ENCODE data around the gene FAM177A1.
"Not testable (repeated sequence)": the region's sequence is repeated elsewhere in the genome, so short reads cannot be mapped to it uniquely, and the experiment has no call there.

The FAM177A1 gene

GRCh38 chr14:35061113-35061791 lies 15.2 kb downstream of the FAM177A1 start:
- DNase-seq (ENCODE audit: low read depth), result not testable (repeated sequence)

GRCh38 chr14:35065731-35066130 lies 19.7 kb downstream of the FAM177A1 start:
- not testable (repeated sequence) for DNase-seq (ENCODE audit: low read depth)

GRCh38 chr14:35068238-35069012 lies 22.4 kb downstream of the FAM177A1 start:
- DNase-seq (ENCODE audit: low read depth), result no peak

GRCh38 chr14:35072226-35072625 lies 26.2 kb downstream of the FAM177A1 start:
- no peak for DNase-seq (ENCODE audit: low read depth)

- no peak for DNase-seq (ENCODE audit: low read depth)
Measured at GRCh38 chr14:35073486-35073885, 27.4 kb downstream of the FAM177A1 start.

GRCh38 chr14:35078082-35078481 lies 32.0 kb downstream of the FAM177A1 start:
- no peak for DNase-seq (ENCODE audit: low read depth)

GRCh38 chr14:35079742-35080141 lies 33.7 kb downstream of the FAM177A1 start:
- no peak for DNase-seq (ENCODE audit: low read depth)

GRCh38 chr14:35083530-35084150 lies 37.6 kb downstream of the FAM177A1 start:
- no peak for DNase-seq (ENCODE audit: low read depth)

- DNase-seq (ENCODE audit: low read depth), result no peak
Measured at GRCh38 chr14:35085441-35085840, 39.4 kb downstream of the FAM177A1 start.

GRCh38 chr14:35088514-35088913 lies 42.4 kb downstream of the FAM177A1 start:
- DNase-seq (ENCODE audit: low read depth), result no peak

GRCh38 chr14:35094645-35095044 lies 48.6 kb downstream of the FAM177A1 start:
- not testable (repeated sequence) for DNase-seq (ENCODE audit: low read depth)

- DNase-seq (ENCODE audit: low read depth), result no peak
Measured at GRCh38 chr14:35107866-35108265, 61.8 kb downstream of the FAM177A1 start.

GRCh38 chr14:35112641-35113040 lies 66.6 kb downstream of the FAM177A1 start:
- no peak for DNase-seq (ENCODE audit: low read depth)

GRCh38 chr14:35113308-35113950 lies 67.4 kb downstream of the FAM177A1 start:
- DNase-seq (ENCODE audit: low read depth), result no peak

- no peak for DNase-seq (ENCODE audit: low read depth)
Measured at GRCh38 chr14:35114036-35114435, 68.0 kb downstream of the FAM177A1 start.

- DNase-seq (ENCODE audit: low read depth), result no peak
Measured at GRCh38 chr14:35116242-35116641, 70.2 kb downstream of the FAM177A1 start.

- DNase-seq (ENCODE audit: low read depth), result no peak
Measured at GRCh38 chr14:35117112-35117511, 71.0 kb downstream of the FAM177A1 start.

GRCh38 chr14:35121026-35121886 lies 75.2 kb downstream of the FAM177A1 start:
- no peak for DNase-seq (ENCODE audit: low read depth)

GRCh38 chr14:35121887-35122695 lies 76.0 kb downstream of the FAM177A1 start, which contains the start of the genes PPP2R3C and PRORP:
Gene PPP2R3C (minus strand): TSS chr14:35121990. CDS start chr14:35121959, 31 bp downstream.
Gene PRORP (plus strand): TSS chr14:35122552. CDS start chr14:35123246, 694 bp downstream.
- DNase-seq (ENCODE audit: low read depth), result peak; percentile 57

- peak; percentile 6 for DNase-seq (ENCODE audit: low read depth)
Measured at GRCh38 chr14:35122696-35123387, 76.8 kb downstream of the FAM177A1 start.

Measured in stimulated activated CD8-positive, alpha-beta memory T cell treated with anti-CD3 and anti-CD28 coated beads, Interleukin-15, amount 100 ng/mL, for 24 hours (primary cell).